Kidney glomerular epithelial cell (primary cell): Measurements from ENCODE around the gene TMEM8B.
"Not testable (repeated sequence)": the region's sequence is repeated elsewhere in the genome, so short reads cannot be mapped to it uniquely, and the experiment has no call there.

Experiments used
- DNase-seq: peaks from one replicate; lab custom pipeline; 2025; lab: John Stamatoyannopoulos, UW

The TMEM8B gene

DNA sequence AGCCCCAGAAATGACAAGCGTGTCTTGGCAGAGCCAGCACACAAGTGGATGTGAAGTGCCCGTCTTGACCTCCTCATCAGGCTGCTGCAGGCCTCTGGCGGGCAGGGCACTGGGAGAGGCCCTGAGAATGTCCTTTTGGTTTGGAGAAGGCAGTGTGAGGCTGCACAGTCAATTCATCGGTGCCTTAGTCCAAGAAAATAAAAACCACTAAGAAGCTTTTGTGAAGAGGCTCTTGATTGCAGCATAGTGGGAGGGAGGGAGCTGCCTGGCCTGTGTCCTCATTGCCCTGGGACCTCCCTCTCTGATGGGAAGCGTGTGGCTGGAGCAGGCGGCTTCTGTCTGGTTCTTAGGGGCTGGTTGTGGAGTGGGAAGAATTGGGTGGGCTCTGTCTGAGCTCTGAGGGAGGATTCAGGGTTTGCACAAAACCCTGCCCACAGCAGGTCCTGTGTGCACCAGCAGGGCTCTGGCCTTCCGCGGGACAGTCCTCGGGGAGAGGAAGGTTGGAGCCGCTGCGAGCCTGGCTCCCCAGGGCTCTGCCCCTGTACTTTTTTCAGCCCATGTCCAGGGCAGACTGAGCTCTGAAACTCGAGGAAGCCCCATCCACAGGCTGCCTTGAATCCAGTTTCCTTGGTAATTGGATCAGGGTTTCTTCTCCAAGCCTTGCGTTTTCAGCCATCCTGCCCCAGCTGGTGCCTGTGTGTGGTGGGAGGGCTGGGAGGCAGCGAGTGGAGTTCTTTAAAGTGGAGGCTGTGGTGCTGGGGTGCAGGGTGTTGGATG, 78.1 kb downstream of the TMEM8B start:
- peak; percentile 40 for DNase-seq

DNA sequence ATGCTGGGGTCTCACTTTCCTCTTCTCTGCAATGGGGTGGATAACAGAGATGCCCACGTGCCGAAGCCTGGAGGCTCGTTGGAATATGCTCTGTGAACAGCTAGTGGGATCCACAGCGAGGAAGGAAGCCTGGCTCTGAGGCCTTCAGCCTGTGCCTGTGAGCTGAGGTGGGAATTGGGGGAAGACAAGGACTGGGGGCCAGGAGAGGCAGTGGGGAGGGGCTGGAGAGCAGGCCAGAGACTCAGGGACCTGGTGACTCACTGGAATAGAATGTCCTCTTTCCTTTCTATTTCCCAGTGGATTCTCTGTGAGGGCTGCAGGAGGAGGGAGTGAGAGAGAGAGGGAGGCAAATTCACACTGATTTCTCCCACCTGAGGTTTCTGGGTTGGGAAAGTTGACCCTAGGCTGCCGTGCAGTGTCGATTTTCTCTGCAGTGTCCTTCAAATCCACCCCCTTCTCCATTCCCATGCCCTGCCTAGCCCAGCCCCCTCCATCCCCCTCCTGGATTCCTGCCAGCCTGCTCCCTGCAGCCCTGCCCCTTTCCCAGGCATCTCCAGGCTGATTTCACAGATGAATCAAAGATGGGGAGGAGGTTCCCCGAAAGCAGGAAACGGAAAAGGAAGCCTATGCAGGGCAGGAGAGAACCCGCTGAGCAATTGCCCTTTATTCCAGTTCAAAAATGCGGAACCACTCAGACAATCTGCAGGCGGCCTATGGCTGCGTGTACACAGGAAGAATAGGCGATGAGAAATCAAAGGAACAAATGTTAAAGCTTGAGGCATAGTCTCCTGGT, 78.9 kb downstream of the TMEM8B start:
- DNase-seq = peak; percentile 93

DNA sequence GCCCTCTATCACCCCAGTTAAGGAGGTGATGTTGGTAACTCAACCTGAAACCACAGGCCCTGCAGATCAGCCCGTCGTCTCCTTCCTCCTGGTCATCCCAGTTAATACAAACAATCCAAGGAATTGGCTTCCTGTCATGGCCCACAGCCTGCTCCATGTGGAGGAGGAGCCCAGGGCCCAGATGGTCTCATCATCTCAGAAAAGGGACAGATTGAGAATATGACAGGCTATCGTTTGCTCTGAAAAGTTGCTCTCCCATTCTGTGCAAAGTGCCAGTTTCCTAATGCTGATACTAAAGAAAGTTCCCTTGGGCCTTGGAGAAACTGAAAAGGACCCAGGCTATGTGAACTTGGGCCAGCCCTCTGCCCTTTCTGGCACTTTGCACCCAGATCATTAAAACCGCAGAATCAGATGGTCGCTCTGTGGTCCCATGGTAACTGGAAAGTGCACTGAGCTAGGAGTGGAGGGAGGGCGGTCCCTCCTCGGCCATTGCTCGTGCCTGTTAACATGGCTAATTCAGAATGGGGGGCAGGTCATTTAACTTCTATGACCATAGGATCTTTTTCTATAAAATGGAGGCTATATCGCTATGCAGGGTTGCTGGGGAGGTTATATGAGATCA, 79.6 kb downstream of the TMEM8B start:
- no peak for DNase-seq

DNA sequence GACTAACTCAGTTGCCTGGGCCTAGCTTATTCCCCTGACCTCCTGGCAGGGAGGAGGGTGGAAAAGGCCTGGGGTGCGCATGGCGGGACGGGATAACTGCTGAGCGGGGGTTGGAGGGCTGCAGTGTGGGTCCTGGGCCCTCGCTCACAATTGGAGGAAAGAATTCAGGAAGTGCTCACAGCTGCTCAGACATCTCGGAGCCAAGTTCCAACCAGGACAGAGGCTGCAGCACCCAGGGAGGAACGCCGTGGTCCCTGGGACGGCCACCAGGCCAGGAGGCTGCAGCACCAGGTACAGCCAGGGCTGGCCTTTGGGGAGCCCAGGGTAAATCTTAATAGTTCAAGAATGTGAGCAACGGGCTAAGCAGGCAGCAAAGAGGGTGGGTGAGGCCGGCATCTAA, 80.2 kb downstream of the TMEM8B start, which contains the start of gene SPAAR:
TSS of gene SPAAR (plus strand) at position 217 of the 400 bp plus-strand sequence. CDS start 974 bp downstream, outside the sequence.
- no peak for DNase-seq

DNA sequence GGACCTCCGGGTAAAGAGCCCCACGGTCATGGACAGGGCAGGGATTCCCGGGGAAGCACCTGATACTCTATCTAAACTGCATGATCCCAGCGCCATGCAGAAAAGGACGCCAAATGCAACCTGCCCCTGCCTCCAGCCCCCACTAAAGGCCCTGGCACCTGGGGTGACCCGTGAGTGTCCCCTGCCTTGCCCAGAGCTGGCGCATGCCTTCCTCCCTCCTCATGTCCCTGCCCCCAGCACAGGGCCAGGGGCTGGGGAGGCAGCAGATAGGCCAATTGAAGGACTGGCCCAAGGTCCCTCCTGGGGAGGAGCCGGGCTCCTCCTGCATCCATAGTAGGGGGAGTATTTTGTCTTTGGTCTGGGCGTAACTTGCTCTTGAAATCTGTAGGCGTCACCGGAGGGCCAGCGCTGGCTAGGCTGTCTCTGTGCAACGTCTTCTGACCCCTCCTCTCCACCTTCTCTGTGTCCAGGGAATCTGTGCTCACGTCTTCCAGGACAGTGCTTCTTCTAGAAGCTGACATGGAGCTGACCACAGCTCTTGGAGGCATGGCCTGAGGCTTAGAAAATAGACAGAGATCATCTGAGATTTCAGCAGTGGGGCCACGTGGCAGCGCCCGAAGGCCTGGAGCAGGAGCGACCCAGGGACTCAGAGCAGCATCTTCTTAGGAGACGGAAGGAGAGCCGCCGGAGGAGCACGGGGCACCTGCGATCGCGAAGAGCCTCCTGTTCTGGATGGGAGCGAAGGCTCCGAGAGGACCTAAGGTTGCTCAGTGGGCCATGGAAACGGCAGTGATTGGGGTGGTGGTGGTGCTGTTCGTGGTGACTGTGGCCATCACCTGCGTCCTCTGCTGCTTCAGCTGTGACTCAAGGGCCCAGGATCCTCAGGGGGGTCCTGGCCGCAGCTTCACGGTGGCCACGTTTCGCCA, 80.9 kb downstream of the TMEM8B start:
- DNase-seq = no peak

DNA sequence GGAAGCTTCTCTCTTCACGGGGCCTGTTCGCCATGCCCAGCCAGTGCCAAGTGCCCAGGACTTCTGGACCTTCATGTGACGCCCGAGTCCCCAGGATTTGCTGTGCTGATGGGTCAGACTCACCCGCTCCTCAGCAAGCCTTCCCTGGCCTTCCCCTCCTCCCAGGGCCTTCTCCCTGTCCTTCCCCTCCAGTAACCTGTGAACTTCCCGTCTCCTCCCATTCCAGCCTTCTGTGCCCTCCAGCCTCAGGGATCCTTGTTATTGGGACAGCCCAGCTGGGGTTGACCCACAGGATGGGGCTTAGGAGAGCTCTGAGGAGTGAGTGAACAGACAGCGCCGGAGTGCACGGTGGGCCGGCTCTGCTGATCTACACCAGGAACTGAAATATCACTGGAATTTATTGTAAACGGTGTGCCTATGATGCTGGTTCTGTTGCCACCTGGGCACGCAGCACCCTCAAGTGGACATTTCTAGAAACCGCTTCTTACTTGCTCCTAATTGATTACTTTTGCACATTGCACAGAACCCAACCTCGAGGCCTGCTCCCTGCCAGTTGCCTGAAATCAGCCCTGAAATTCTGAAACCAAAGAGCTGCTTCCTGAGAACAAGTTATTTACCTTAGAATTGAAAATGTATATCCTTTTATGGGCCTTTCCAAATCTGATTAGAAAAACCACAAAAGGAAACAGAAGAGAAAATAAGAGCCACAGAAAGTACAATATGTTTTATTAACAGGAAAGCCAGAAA, 81.8 kb downstream of the TMEM8B start:
- peak; percentile 33 for DNase-seq

DNA sequence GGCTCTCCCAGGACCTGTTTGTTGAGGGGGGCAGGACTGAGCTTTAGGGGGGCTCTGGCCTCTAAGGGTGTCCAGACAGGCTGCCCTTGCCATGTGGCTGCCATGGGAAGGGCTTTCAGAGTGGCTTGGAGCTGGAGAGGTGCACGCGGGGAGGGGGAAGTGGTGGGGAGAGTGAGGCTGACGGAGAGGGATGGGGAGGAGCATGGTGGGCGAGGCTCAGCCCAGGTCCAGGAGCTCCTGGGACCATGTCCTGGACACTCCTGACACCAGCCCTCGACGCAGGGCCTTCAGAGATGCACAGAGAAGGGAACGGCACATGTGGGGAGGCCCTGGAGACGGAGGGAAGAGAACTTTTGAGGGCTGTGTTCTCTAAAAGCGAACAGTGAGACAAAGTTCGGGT, 82.7 kb downstream of the TMEM8B start:
- DNase-seq = no peak

DNA sequence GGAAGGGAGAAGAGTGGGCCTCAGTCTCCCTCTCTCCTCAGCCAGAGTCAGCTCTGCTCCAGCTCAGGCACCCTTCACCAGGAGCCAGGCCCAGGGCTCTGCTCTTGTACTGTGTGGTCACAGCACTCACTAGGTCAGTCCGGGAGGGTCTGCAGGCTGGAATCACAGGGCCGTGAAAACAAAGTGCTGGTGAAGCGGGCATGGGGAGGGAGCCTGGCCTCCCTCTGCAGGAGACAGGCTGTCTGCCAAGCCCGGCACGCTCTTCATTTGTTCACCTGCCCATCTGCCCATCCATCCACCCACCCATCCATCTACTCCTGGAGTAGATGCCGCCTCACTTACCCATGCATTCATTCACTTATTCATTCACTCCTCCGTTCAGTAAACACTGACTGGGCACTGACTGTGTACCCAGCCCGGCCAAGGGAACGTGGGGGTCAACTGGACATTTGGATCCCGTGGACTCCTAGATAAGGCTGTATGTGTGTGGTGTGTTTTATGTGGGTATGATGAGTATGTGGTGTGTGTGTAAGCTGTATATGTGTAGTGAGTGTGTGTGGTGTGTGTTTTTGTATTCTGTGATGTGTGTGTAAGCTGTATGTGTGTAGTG, 83.9 kb downstream of the TMEM8B start:
- no peak for DNase-seq

DNA sequence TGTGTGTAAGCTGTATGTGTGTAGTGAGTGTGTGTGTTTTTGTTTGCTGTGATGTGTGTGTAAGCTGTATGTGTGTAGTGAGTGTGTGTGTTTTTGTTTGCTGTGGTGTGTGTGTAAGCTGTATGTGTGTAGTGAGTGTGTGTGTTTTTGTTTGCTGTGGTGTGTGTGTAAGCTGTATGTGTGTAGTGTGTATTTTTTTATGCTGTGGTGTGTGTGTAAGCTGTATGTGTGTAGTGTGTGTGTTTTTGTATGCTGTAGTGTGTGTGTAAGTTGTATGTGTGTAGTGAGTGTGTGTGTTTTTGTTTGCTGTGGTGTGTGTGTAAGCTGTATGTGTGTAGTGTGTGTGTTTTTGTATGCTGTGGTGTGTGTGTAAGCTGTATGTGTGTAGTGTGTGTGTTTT, 84.4 kb downstream of the TMEM8B start:
- DNase-seq = not testable (repeated sequence)

DNA sequence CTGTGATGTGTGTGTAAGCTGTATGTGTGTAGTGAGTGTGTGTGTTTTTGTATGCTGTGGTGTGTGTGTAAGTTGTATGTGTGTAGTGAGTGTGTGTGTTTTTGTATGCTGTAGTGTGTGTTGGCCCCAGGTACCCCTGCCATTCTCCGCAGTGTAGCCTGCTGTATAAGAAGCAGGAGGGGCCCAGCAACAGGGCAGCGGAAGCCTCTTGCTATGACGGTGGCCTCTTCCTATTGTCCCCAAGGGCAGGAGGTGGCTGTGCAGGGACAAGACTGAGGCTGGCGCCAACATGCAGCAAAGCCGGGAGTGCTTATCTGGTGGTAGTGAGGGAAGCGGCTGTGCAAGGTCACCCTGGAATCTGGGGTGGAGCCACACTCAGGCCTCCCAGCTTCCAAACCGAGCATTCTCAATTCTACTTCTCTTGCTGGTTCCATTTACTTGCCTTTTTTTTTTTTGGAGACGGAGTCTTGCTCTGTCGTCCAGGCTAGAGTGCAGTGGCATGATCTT, 85.3 kb downstream of the TMEM8B start:
- DNase-seq = no peak
